GM19239 (cell line): ENCODE measurements around the gene FBXO10.

Experiments
- DNase-seq: peaks from one replicate; pipeline ENCODE4 v3.0.0; 2011; ENCODE audit warnings: low spot score; ENCODE audit not compliant: insufficient read length
- FAIRE-seq: peaks from 2 replicates; lab custom pipeline; 2011; peaks lifted over from hg19 to GRCh38; lab: Jason Lieb, UNC

The FBXO10 gene

GRCh38 chr9:37559125-37559524 lies 17.1 kb downstream of the FBXO10 start:
- DNase-seq = no peak
- FAIRE-seq = no peak

DNA sequence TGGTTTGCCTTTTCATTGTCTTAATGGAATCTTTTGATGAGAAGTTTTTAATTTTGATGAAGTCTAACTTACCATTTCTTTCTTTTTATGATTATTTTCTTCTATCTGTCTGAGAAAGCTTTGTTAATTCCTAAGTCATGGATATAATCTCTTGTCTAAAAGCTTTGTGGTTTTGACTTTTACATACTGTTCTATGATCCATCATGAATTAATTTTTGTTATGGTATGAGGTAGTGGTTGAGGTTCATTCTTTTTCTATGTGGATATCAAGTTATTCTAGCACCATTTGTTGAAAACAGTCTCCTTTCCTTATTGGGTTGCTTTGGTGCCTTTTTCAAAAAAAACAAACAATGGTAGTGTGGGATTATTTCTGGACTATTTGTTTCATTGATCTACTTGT lies 20.4 kb downstream of the FBXO10 start:
- no peak for FAIRE-seq
- DNase-seq = no peak

- FAIRE-seq = no peak
- DNase-seq = no peak
These were observed 21.9 kb downstream of the FBXO10 start for GRCh38 chr9:37554318-37554717.

GRCh38 chr9:37551888-37552287 lies 24.3 kb downstream of the FBXO10 start:
- DNase-seq (no peak), FAIRE-seq (no peak)

DNA sequence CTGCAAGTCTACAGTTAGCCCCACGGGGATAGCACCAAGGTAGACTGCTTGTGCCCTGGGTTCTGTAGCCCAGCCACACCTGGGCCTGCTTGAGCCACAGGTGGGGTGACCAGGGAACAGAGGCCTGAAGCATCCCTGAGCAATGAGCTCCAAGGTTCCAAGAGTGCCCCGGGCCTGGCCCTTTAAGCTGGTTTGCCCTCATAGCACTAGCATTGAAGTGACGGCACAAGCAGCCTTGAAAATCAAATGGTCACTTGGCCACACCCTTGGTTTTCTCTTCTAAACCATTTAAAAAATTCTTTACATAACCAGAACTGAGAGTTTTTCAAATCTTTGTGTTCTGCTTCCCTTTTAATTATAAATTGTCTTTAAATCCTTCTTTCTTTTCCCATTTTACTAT lies 24.7 kb downstream of the FBXO10 start:
- FAIRE-seq (no peak), DNase-seq (no peak)

DNA sequence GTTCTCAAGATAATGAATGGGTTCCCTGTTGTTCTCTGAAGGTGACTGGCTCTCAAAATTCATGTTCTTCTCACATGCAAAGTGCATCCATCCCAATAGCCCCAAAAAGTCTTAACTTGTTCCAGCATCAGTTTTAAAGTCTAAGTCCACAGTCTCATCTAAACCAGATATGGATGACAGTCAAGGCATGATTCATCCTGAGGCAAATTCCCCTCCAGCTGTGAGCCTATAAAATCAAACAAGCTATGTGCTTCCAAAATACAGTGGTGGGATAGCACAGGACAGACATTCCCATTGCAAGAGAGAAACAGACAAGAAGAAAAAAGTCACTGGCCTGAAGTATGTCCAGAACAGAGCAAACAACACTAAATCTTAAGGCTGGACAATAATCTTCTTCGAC lies 25.4 kb downstream of the FBXO10 start:
- FAIRE-seq (no peak), DNase-seq (no peak)

GRCh38 chr9:37549527-37549926 lies 26.7 kb downstream of the FBXO10 start:
- DNase-seq = no peak
- FAIRE-seq = no peak

DNA sequence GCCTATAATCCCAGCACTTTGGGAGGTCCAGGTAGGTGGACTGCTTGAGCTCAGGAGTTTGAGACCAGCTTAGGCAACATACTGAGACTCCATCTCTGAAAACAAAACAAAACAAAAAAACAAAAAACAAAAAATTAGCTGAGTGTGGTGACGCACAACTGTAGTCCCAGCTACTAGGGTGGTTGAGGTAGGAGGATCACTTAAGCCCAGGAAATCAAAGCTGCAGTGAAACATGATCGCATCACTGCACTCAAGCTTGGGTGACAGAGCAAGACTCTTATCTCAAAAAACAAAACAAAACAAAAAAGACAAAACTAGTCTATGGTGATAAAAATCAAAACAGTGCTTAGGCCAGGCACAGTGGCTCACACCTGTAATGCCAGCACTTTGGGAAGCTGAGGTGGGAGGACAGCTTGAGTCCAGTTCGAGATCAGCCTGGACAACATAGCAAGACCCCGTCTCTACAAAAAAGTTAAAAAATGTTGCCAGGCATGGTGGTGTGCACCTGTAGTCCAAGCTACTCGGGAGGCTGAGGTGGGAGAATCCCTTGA lies 28.8 kb downstream of the FBXO10 start:
- no peak for DNase-seq
- FAIRE-seq = no peak

DNA sequence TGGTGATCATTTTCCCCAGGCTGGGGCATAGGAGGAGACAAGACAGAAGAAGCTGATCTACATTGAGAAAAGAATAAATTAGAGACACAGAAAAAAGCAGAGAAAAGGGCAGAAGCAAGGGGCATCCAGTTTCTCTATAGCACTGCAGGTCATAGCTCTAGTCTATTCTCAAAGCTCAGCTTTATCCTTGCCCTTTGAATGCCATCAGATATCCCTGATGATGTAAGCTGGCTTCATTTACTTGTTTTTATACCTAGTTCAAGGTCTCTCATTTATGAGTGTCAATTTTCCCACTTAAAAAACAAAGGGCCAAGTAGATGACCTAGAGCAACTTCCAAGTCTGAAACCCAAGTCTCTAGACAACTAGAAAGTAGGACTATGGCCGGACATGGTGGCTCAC lies 32.7 kb downstream of the FBXO10 start:
- DNase-seq (no peak), FAIRE-seq (no peak)

DNA sequence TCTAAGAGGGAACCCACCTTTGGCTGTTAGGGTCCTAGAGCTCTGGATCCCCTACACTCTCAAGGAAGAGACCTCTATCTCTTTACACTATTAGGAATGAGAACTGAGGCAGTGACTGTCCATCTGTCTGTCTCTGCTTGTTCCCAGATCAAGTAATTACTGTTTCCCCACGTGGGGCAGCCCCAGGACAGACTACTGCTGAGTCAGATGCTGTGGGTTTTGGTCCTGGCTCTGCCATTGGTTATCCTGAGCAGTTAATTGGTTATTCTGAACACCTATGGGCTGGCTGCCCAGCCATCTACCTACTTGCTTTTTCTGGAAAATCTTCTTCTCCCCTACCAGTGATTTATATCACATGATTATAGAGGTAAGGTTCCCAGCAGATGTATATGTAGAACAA lies 33.3 kb downstream of the FBXO10 start:
- FAIRE-seq (no peak), DNase-seq (no peak)

DNA sequence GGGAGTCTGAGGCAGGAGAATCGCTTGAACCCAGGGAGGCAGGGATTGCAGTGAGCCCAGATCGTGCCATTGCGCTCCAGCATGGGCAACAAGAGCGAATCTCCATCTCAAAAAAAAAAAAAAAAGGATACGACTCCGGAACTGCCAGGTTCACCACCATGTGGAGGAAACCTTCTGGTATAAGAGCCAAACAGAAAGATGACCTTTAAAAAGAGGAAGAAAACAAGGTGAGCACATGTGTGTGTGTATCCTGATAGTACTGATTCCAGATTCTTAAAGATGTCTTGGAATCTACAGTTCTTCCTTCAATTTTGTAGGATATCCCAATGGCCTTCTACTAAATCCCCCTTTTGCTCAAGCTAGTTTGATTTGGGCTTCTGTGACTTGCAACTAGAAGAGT lies 33.7 kb downstream of the FBXO10 start:
- FAIRE-seq = no peak

GRCh38 chr9:37541465-37541864 lies 34.7 kb downstream of the FBXO10 start:
- DNase-seq (no peak), FAIRE-seq (no peak)

More for the DNA sequence above, 33.7 kb downstream of the FBXO10 start:
- no peak for DNase-seq

GRCh38 chr9:37540634-37541033 lies 35.5 kb downstream of the FBXO10 start:
- no peak for DNase-seq
- FAIRE-seq = no peak

GRCh38 chr9:37539634-37540033 lies 36.5 kb downstream of the FBXO10 start:
- no peak for FAIRE-seq
- DNase-seq = no peak

DNA sequence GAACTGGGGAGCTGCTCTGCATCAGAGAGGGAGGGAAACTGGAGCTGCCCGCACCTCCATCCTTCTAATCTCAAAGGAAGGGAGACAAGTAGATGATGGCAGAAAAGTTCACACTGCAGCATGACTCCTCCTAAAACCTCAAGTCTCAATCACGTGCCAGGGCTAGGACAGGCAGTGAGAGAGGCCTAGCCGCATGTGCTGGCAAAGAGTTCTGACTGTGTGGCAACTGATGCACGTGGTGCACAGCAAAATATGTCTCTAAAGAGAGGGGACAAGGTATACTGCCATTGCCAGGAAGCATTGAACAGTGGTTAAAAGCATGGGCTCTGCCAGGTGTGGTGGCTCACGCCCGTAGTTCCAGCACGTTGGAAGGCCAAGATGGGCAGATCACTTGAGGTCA lies 38.1 kb downstream of the FBXO10 start:
- DNase-seq = no peak
- FAIRE-seq = no peak

- FAIRE-seq (no peak), DNase-seq (no peak)
These were observed 41.3 kb downstream of the FBXO10 start for GRCh38 chr9:37534901-37535300.

DNA sequence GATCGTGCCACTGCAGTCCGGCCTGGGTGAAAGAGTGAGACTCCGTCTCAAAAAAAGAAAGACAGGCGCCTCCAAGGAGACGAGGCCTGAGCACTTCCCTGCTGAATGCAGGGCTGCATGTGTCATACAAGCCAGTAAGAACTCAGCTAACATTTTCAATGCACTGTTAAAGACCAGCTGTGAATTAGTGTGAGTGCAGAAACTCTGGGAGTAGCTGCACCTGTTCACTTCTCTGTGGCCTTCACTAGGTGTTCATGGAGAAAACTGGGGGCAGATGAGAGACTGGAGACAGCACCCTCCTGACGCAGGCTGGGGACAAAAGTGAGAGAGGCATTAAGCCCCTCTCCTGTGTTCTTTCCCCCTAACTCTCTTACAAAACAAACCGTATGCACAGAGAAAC lies 41.8 kb downstream of the FBXO10 start:
- FAIRE-seq (no peak), DNase-seq (no peak)

GRCh38 chr9:37531699-37532098 lies 44.5 kb downstream of the FBXO10 start:
- DNase-seq = no peak
- no peak for FAIRE-seq

DNA sequence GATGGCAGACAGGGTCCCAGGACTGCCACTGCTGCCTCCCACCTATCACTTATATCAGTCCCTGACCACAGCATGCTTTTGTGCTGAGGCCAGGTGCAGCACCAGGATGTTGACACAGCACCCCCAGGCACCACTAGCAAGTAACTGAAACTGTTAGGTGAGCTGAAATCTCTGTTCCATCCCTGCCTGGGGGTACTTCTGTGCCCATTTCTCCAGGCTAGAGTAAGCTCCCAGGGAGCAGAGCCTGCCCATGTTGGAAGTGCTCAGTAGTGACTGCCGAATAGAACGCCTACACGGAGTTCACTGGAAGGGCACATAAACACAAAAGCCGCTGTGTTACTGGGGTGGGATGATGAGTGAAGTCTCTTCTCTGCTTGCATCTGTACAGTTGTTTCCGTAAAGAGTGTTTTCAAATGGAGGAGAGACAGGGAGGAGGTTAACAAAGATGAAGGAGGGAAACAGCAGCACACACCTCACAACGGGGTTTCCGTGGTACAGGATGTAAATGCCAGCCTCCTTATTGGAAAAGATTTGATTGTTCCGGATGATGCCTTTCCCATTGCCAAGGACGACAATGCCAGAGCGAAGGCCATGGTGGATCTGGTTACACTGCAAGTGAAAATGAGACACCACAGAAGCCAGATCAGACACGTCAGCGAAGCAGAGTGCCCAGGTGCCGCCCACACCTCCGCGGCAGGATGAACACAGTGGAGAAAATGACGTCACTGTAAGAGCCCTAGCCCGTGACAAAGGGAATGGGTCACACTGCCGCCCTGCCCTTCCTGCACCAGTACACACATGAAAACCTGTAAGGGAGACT lies 47.3 kb downstream of the FBXO10 start:
- FAIRE-seq (peak; percentile 72), DNase-seq (peak; percentile 22)

GRCh38 chr9:37523916-37524315 lies 52.3 kb downstream of the FBXO10 start:
- FAIRE-seq (no peak), DNase-seq (no peak)

DNA sequence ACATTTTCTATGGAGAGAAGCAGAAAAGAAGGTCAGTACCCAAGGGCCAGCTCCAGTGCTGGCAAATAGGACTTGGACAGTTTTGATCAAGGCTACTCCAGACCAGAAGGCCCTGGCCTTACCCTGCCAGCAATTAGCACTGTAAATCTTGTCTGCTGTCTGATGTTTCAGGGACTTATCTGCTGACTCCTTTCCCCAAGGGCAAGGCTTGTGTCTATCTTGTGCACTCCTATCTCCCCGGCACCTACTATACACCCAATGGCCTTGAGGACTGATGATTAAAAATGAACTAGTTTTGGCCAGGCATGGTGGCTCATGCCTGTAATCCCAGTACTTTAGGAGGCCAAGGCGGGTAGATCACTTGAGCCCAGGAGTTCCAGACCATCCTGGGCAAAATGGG lies 53.2 kb downstream of the FBXO10 start:
- FAIRE-seq (no peak), DNase-seq (no peak)

GRCh38 chr9:37521111-37521510 lies 55.1 kb downstream of the FBXO10 start:
- DNase-seq (no peak), FAIRE-seq (no peak)
